ENCODE measurements around the gene SLC17A7.

The SLC17A7 gene

GRCh38 chr19:49407079-49407478, 34.2 kb downstream of the SLC17A7 start:
- DNase-seq: no peak

DNA sequence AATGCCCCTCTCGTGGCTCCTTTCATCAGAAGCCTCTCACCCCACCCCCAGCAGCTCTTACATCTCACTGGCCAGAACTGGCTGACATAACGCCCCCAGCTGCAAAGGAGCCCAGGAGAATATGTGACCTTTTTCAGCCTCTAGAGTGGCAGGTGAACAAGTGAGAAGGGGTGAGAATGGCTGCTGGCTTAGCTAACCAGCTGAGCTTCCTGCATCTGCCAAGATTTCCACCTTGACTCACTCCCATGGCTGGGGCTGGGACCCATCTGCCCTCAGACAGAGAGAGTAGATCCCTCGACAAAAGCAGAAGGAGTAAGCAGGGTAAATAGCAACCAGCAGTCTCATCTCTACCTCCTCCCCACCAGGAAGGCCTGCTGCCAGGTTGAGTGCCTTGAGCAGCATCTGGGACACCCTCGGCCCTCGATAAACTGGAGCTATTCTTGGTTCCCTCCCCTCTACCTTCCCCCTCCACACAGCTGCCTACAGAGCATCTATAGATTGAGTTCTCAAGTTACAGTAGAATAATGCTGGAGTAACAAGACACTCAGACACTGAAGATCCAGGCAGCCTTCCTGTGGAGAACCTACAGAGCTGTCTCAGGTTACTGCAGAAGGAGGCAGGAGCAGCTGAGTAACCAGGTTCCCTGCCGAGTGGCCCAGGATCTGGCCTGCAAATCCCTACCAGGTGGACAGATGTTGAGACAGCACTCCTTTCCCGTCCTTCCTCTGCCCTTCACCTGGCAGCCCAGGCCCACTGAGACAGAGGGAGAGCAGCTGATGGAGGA, 37.7 kb downstream of the SLC17A7 start:
- no peak for DNase-seq

- no peak for DNase-seq
Measured at GRCh38 chr19:49400029-49400428, 41.3 kb downstream of the SLC17A7 start.

GRCh38 chr19:49398931-49399330, 42.4 kb downstream of the SLC17A7 start:
- no peak for DNase-seq

- no peak for DNase-seq
Measured at GRCh38 chr19:49398001-49398615, 43.2 kb downstream of the SLC17A7 start.

DNA sequence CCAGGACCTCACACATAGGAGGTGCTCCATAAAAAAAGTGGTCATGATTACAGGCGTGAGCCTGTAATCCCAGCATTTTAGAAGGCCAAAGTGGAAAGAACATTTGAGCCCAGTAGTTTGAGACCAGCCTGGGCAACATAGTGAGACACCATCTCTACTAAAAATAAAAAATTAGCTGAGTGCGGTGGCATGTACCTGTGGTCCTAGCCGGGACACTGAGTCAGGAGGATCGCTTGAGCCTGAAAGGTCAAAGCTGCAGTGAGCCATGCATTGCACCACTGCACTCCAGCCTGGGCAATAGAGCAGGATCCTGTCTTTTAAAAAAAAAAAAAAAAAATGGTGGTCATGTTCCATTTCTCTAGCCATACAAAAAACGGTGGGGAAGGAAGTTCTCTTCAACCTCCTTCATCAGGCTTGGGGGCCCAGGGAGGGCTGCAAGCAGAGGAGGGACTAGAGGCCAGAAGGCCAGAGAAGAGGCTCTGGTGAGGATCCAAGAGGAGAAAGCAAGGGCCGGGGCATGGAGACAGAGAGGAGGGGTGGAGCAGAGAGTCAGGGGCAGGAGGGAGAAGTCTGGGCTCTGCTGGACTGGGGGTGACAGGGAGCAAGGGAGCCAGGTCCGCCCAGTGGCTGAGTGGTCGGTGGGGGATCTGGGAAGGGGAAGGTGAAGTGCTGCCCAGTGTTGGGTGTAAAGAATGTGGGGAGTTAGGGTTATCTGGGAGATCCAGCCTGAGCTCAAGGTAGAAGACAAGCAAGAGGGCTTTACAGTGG, 44.4 kb downstream of the SLC17A7 start:
- no peak for DNase-seq

DNA sequence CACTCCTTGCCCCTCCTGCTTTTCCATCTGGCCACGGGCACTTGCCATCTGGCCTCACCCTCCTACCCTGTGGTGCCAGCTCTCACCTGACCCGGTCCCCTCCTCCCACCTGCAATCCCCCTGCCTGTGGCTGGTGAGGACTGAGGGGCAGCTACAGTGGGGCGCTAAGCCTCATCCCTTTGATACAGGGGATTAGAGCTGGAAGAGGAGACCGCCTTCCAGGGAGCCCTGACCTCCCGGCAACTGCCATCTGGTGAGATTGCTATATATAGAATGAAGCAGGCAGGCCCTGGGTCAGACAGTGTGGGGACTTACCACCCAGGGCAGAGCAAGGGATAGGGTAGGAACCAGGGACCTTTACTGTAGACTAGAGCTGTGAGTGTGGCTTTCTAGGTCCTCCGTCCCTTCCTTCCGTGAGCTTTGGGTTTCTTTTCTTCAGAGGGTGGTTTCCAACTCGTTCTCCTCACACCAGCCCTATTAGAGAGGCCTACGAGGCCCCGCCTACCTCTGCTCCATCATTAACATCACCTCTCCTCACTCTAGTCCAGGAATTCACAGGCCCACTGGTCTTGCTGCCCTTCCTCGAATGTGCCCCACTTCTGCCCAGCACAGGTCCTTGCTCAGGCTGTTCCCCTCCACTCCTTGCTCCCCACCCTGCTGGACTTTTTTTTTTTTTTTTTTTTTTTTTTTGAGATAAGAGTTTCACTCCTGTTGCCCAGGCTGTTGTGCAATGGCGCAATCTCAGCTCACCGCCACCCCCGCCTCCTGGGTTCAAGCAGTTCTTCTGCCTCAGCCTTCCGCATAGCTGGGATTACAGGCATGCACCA, 45.5 kb downstream of the SLC17A7 start:
- DNase-seq: no peak

GRCh38 chr19:49393881-49394280, 47.4 kb downstream of the SLC17A7 start:
- DNase-seq: no peak

- peak; percentile 80 to 84 for DNase-seq
Measured at GRCh38 chr19:49391581-49392399, 49.5 kb downstream of the SLC17A7 start.

DNA sequence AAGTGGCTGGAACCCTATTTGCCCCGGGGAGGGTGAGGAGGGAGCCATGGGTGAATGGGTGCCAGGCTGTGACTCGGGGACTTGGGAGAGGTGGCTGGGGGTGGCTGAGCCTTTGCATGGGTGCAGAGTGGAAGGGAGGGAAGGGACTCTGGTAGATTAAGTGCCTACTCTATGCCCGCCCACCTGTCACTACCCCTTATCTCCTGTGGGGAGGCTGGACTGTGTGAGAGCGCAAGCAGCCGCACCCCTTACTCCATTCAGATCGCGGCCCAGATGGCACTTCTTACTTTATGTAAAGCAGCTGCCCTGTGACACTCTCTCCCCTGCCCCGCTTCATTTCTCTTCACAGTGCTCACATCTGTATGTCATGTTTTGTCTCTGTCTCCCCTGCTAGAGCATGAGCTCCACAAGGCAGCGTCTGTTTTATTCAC, 50.4 kb downstream of the SLC17A7 start:
- no peak for DNase-seq

- no peak for DNase-seq
Measured at GRCh38 chr19:49390131-49390928, 51.0 kb downstream of the SLC17A7 start.

- no peak for DNase-seq
Measured at GRCh38 chr19:49389406-49389805, 51.9 kb downstream of the SLC17A7 start.

- peak; percentile 80 to 81 for DNase-seq
Measured at GRCh38 chr19:49387936-49388372, 53.4 kb downstream of the SLC17A7 start, which contains the start of gene KASH5. KASH5 (plus strand) TSS chr19:49388249; CDS start chr19:49390884, 2,635 bp downstream.

DNA sequence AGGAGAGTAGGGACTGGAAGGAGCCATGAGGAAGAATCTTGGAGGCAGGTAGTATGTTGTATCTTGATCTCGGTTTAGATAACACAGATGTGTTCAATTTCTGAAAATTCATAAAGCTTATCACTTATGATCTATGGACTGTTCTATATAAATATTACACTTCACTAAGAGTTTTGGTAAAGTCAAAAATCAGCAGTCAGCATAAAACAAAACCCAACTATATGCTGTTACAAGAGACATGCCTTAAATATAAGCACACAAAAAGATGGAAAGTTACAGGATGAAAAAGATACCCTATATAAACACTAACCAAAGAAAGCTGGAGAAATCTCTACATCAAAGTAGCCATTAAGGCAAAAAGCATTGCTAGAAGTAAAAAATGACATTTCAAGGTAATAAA, 57.7 kb downstream of the SLC17A7 start:
- no peak for DNase-seq

- DNase-seq: no peak
Measured at GRCh38 chr19:49382639-49383038, 58.7 kb downstream of the SLC17A7 start.

GRCh38 chr19:49380391-49380790, 60.9 kb downstream of the SLC17A7 start:
- no peak for DNase-seq

Measured in activated CD4-positive, alpha-beta T cell treated with anti-CD3 and anti-CD28 coated beads, Interleukin-2, amount 50 U/mL, for 48 hours (primary cell).